Adrenal gland (tissue), 12 donors: ENCODE results near the gene RAPGEF4. TPM values are rescaled to one million over a fixed set of nuclear protein-coding genes. Genes with fewer than 3 reads are reported as not detected.

Experiments
- DNase-seq, 7 donors: peaks; one replicate each; pipeline ENCODE4 v3.0.0-alpha.2; 2019 to 2020
- H3K27ac ChIP-seq, 5 donors: fragments of 200-600 bp; sonication (generic) in 4 of 5; 1 replicate in 3 of 5; 2 replicates in 2 of 5; pipeline versions ENCODE4 v1.5.1 to v1.8.0; 2016 to 2020; ENCODE audit warnings: mild to moderate bottlenecking in 1 of 5
- H3K27me3 ChIP-seq: fragments of 200-600 bp; 2 replicates; pipeline ENCODE4 v1.8.0; 2021
- H3K36me3 ChIP-seq, 2 donors: fragments of 200-600 bp; replicated peaks in 1 of 2; 1 replicate in 1 of 2; 2 replicates in 1 of 2; pipeline versions ENCODE4 v1.5.1 to v1.8.0; 2018 to 2022
- H3K4me1 ChIP-seq, 2 donors: fragments of 200-600 bp; replicated peaks in 1 of 2; 1 replicate in 1 of 2; 2 replicates in 1 of 2; pipeline versions ENCODE4 v1.5.1 to v1.8.0; 2018 to 2021
- H3K4me3 ChIP-seq, 4 donors: fragments of 200-600 bp; sonication (generic) in 3 of 4; one replicate each; pipeline ENCODE4 v1.5.1; 2016 to 2018
- H3K9me3 ChIP-seq, 3 donors: fragments of 200-600 bp; sonication (generic) in 1 of 3; replicated peaks in 1 of 3; 1 replicate in 2 of 3; 2 replicates in 1 of 3; pipeline versions ENCODE4 v1.5.1 to v1.8.0; 2016 to 2021
- CTCF ChIP-seq, 6 experiments: fragments of 450-650 bp in 4 of 6; fragments of 200-600 bp in 2 of 6; sonication (generic) in 1 of 6; IDR thresholded peaks; 1 replicate in 5 of 6; 2 replicates in 1 of 6; pipeline versions ENCODE4 v1.5.1 to v1.8.0; 2016 to 2021; ENCODE audit warnings: antibody characterized with exemption in 6 of 6, mild to moderate bottlenecking in 2 of 6, moderate library complexity in 1 of 6
- POLR2A ChIP-seq, 2 donors: fragments of 450-650 bp; IDR thresholded peaks; one replicate each; pipeline ENCODE4 v1.6.1; 2017; ENCODE audit warnings: antibody characterized with exemption in 2 of 2, mild to moderate bottlenecking in 2 of 2, moderate library complexity in 1 of 2
- WGBS, 4 donors: extraction: QIAGEN DNeasy Blood & Tissue Kit in 2 of 4; methylation state at CpG; one replicate each; pipeline versions ENCODE4 v1.1.5 to v1.1.7; 2013 to 2017; 5-methylcytosine and 5-hydroxymethylcytosine counted together
- intact Hi-C, 2 donors: fragments of 100-400 bp; cut with DNase I; formaldehyde crosslinking; loops; one replicate each; pipeline versions ENCODE4 v1.14.1 to v1.15.0; 2022 to 2023
- polyA plus RNA-seq, 3 donors: library from polyadenylated mRNA; stranded (reverse); fragments of 200-250 nt in 2 of 3; fragments of 350-450 nt in 1 of 3; fragmentation: Illumina TruSeq in 1 of 3; extraction: RNeasy Lipid Tissue Mini Kit (QIAGEN cat#74804) in 1 of 3; gene quantifications; one replicate each; pipeline ENCODE4 v1.2.3, GENCODE V29; 2013 to 2014
- total RNA-seq, 9 donors: library from RNA; depleted of rRNA in 4 of 9; stranded (reverse); fragments of >200 nt in 4 of 9; fragments of 120-200 nt in 1 of 9; fragmentation: NEBNext Ultra II Directional in 1 of 9; extraction: Animal tissue kit (Norgen Biotek cat#: 25700) in 1 of 9; gene quantifications; one replicate each; pipeline versions ENCODE4 v1.1.0 to v1.2.4, GENCODE V29; 2013 to 2023
- donor health status: healthy with polysubstance abuse.
- donor health status: Bipolar disorder and iron deficiency.
- donor health status: DM: yes; HTN: yes; CAD: no.
- donor health status: DM: no; HTN: no; CAD: no.
- donor health status: DM: no; HTN: no; CAD: no.
- donor health status: DM: yes; HTN: yes; CAD: no.

The RAPGEF4 gene
- total and polyA plus RNA-seq, 12 donors, result 24.8 to 288 (median 101) TPM

DNA sequence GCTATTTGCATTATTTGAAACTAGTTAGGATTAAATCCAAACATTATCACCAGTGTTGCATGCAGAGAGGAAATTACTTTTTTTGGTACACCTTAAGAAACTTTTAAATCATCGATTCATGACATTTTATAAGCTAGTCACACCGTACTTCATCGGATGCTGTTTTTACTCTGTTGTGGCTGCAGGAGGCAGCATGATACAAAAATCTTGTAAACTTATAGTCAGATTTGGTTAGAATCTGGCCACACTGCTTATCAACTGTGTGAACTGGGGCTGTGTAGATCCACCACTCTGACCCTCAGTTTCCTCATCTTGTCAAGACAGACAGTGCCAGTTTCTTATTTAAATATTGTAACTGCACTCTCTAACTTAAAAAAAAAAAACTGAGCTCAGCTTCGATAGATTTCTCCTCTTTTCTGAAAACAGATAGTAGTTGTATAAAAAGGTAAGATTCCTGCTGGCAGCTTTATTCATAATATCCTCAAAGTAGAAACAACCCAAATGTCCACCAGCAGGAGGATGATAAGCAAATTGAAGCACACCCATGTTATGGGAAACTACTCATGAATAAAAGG lies 77.8 kb downstream of the RAPGEF4 start:
- intact Hi-C loops, result loop anchor here (5.0 to 10.0 kb wide), 2 partner anchors 51 to 119 kb away; no protein-coding TSS in a partner anchor
- H3K4me1 ChIP-seq, result peaks cover 0 to 12% of the 10 kb centered on the region in 2 donors
- peak in 3 of 7 donors; percentile 25 to 43 (median 31) for DNase-seq
- no peaks in the 10 kb centered on the region for H3K36me3 ChIP-seq
- TF ChIP-seq CTCF (IDR thresholded peaks at IDR 0.05) (peak; percentile 25 to 81 (median 65)), POLR2A (IDR thresholded peaks at IDR 0.05) (no peak)
- 29 to 38% (median 34%) methylated on average over 4 of the region's 4 CpGs for WGBS, 4 donors
- H3K4me3 ChIP-seq, result no peak overlapping the region
- H3K9me3 ChIP-seq, result no peaks in the 10 kb centered on the region
- H3K27me3 ChIP-seq, result no peaks in the 10 kb centered on the region
- no peak overlapping the region for H3K27ac ChIP-seq

DNA sequence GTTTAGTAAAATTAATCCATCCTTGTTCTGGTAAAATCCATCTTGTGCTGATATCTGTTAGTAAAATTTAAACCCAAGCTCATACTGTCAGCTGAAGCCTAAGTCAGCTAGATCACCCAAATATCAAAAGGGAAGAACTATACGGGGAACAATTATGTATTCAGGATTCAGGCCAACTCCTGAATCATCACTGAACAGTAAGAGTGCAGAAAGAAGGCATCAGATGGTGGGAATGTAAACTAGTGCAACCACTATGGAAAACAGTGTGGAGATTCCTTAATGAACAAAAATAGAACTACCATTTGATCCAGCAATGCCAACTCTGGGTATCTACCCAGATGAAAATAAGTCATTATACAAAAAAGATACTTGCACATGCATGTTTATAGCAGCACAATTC lies 81.8 kb downstream of the RAPGEF4 start:
- H3K4me3 ChIP-seq, result no peak overlapping the region
- 25 to 41% (median 30%) methylated on average over 1 of the region's 1 CpG for WGBS, 4 donors
- TF ChIP-seq CTCF (IDR thresholded peaks at IDR 0.05) (no peak), POLR2A (IDR thresholded peaks at IDR 0.05) (no peak)
- no peaks in the 10 kb centered on the region for H3K27me3 ChIP-seq
- H3K36me3 ChIP-seq, result no peaks in the 10 kb centered on the region
- no peak overlapping the region for H3K27ac ChIP-seq
- intact Hi-C loops, result loop anchor here in 1 of 2 donors (10.0 kb wide), 1 partner anchor 47 kb away; no protein-coding TSS in a partner anchor
- no peaks in the 10 kb centered on the region for H3K9me3 ChIP-seq
- peaks cover 0 to 24% of the 10 kb centered on the region in 2 donors for H3K4me1 ChIP-seq
- DNase-seq, result no peak

DNA sequence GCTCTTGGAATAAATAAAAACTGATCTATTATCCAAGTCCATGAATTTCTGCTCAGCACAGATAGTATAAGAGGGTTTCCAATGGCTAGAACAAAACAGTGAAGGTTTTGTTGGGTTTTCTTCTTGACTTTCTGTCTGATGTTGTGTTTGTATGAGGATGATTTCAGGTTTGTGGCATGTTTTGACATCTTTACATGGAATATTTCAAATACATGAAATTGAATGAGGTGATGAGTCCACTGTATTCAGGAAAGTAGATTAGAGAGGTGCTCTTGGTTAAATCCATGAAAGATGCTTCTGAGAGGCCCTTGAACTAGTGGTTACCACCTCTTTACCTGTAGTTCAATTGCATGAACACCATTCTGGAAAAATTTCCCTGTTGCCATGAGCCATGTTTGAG lies 84.3 kb downstream of the RAPGEF4 start:
- H3K36me3 ChIP-seq, result no peaks in the 10 kb centered on the region
- no peak overlapping the region for H3K4me3 ChIP-seq
- no peaks in the 10 kb centered on the region for H3K27me3 ChIP-seq
- peaks cover 0 to 21% of the 10 kb centered on the region in 2 donors for H3K4me1 ChIP-seq
- TF ChIP-seq CTCF (IDR thresholded peaks at IDR 0.05) (no peak), POLR2A (IDR thresholded peaks at IDR 0.05) (no peak)
- no peak for DNase-seq
- H3K27ac ChIP-seq, result no peak overlapping the region
- no peaks in the 10 kb centered on the region for H3K9me3 ChIP-seq
- intact Hi-C loops, result loop anchor here in 1 of 2 donors (10.0 kb wide), 1 partner anchor 45 kb away; no protein-coding TSS in a partner anchor

- peak overlapping the region in 1 of 4 donors; percentile 36 for H3K4me3 ChIP-seq
- DNase-seq, result no peak
- TF ChIP-seq POLR2A (IDR thresholded peaks at IDR 0.05) (no peak), CTCF (IDR thresholded peaks at IDR 0.05) (no peak)
- 51 to 57% (median 56%) methylated on average over 6 to 7 of the region's 7 CpGs for WGBS, 4 donors
- intact Hi-C loops, result no loop called here
- peaks cover 0 to 12% of the 10 kb centered on the region in 2 donors for H3K4me1 ChIP-seq
- H3K27ac ChIP-seq, result peak overlapping the region in 2 of 5 donors; percentile 51 to 59
- H3K9me3 ChIP-seq, result no peaks in the 10 kb centered on the region
- no peaks in the 10 kb centered on the region for H3K36me3 ChIP-seq
- no peaks in the 10 kb centered on the region for H3K27me3 ChIP-seq
Measured at GRCh38 chr2:172821370-172822338, 86.0 kb downstream of the RAPGEF4 start.
